NCI-H446 treated with DMSO at 0.1 percent for 48 hours (cell line): ENCODE results near the gene ARFGEF3.
"Not testable (repeated sequence)": the region's sequence is repeated elsewhere in the genome, so short reads cannot be mapped to it uniquely, and the experiment has no call there.

Experiments used
- DNase-seq: peaks from one replicate; lab custom pipeline; 2025; lab: John Stamatoyannopoulos, UW

Gene ARFGEF3

GRCh38 chr6:138161338-138162110 lies at the start of gene ARFGEF3:
Gene ARFGEF3, plus strand, starts transcription at chr6:138161939. Its CDS starts 148 bp downstream, at chr6:138162087.
- DNase-seq: no peak

GRCh38 chr6:138113588-138114210 lies 48.0 kb upstream of the ARFGEF3 start:
- DNase-seq: no peak

GRCh38 chr6:138115201-138115600 lies 46.5 kb upstream of the ARFGEF3 start:
- DNase-seq: no peak

- DNase-seq: peak; percentile 38
Measured at GRCh38 chr6:138115877-138116660, 45.7 kb upstream of the ARFGEF3 start.

- DNase-seq: no peak
Measured at GRCh38 chr6:138116661-138116999, 45.1 kb upstream of the ARFGEF3 start.

- DNase-seq: no peak
Measured at GRCh38 chr6:138117376-138117914, 44.3 kb upstream of the ARFGEF3 start.

GRCh38 chr6:138119229-138119628 lies 42.5 kb upstream of the ARFGEF3 start:
- not testable (repeated sequence) for DNase-seq

GRCh38 chr6:138119976-138120375 lies 41.8 kb upstream of the ARFGEF3 start:
- DNase-seq: no peak

- DNase-seq: no peak
Measured at GRCh38 chr6:138124096-138124495, 37.6 kb upstream of the ARFGEF3 start.

- DNase-seq: no peak
Measured at GRCh38 chr6:138128096-138128495, 33.6 kb upstream of the ARFGEF3 start.

GRCh38 chr6:138129190-138129589 lies 32.5 kb upstream of the ARFGEF3 start:
- no peak for DNase-seq

- DNase-seq: no peak
Measured at GRCh38 chr6:138142806-138143205, 18.9 kb upstream of the ARFGEF3 start.

- DNase-seq: no peak
Measured at GRCh38 chr6:138145402-138145801, 16.3 kb upstream of the ARFGEF3 start.

- DNase-seq: no peak
Measured at GRCh38 chr6:138146544-138146943, 15.2 kb upstream of the ARFGEF3 start.

- DNase-seq: no peak
Measured at GRCh38 chr6:138155443-138155842, 6.3 kb upstream of the ARFGEF3 start.

GRCh38 chr6:138157986-138158638 lies 3.6 kb upstream of the ARFGEF3 start:
- no peak for DNase-seq

GRCh38 chr6:138159246-138159645 lies 2.5 kb upstream of the ARFGEF3 start:
- DNase-seq: no peak

- DNase-seq: no peak
Measured at GRCh38 chr6:138160329-138161087, 1.2 kb upstream of the ARFGEF3 start.

GRCh38 chr6:138161088-138161337 lies 726 bp upstream of the ARFGEF3 start:
- no peak for DNase-seq

- no peak for DNase-seq
Measured at GRCh38 chr6:138162111-138162954, 594 bp downstream of the ARFGEF3 start.
